Pericardium fibroblast (primary cell): ENCODE results near the gene OOSP1. TPM values are rescaled to one million over a fixed set of nuclear protein-coding genes. Genes with fewer than 3 reads are reported as not detected.

Experiments used
- total RNA-seq: library from RNA; depleted of rRNA; stranded (reverse); fragments of >200 nt; gene quantifications from 2 replicates; pipeline ENCODE4 v1.2.3, GENCODE V29; 2015

Gene OOSP1, protein sequence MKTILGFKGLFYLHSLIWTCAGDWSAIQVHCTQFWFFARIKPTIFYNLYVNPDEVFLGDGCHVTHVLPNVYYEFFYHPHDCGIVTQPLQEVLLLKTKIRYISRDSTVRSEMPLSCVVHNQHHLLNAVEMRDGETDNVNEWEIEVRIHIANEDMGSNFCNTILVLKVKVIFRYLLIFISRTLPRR
- total RNA-seq: not detected in 2 replicates

DNA sequence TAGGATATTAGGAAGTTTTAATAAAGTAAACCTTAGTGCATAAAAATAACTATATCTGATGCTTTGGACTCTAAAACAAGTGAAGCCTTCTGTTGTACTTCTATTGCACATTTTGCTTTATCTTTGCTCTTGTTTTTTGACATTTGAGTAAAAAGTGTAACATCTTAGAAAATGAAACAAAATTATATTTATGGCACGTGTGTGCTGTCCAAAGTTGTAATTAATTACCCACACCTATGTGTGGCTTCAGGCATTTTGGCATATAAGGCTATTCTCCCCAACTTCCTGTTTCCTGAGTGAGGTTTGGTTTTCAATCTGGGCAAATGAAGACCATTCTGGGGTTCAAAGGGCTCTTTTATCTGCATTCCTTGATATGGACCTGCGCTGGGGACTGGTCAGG is at the start of gene OOSP1:
Gene OOSP1 (plus strand): TSS at position 301 of the 400 bp plus-strand sequence. CDS start 23 bp downstream, at position 324.

DNA sequence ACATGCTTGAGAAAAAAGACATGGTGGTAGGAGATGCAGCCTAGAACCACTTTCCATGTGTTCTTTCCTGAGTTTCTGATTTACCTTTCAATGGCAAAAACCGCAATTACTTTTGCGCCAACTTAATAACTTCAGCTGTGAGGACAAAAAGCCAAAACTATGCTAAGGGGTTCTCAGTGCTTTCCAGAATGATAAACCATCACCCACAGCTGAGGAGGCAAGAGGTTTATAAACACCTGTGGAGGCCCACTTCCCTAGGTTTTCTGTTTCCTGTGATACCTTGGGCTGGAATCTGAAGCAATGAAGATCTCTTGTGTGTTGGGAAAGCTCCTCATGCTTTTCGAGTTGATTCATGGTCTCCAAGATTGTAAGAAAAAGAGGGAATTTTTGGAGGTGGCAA is 25.5 kb downstream of the OOSP1 start, which contains the start of gene OOSP4A:
Gene OOSP4A (plus strand): TSS at position 301 of the 400 bp plus-strand sequence. CDS start 0 bp downstream, at position 301.

Other genes with a start within 250 kb of the OOSP1 start
- not detected in 2 replicates for gene OR10V1, start 224.6 kb upstream of the OOSP1 start, total RNA-seq
- 10.1 and 21.7 TPM in 2 replicates for gene STX3, start 183.1 kb upstream of the OOSP1 start, total RNA-seq
- 37.4 and 49.9 TPM in 2 replicates for gene MRPL16, start 127.7 kb upstream of the OOSP1 start, total RNA-seq
- gene CBLIF, start 92.9 kb upstream of the OOSP1 start, total RNA-seq: not detected in 2 replicates
- not detected in 2 replicates for gene TCN1, start 71.9 kb upstream of the OOSP1 start, total RNA-seq
- gene OOSP3, start 59.6 kb upstream of the OOSP1 start, total RNA-seq: not detected in 2 replicates
- not detected in 2 replicates for gene OOSP4A, start 25.6 kb downstream of the OOSP1 start, total RNA-seq
- not detected in 2 replicates for gene OOSP4B, start 78.7 kb downstream of the OOSP1 start, total RNA-seq
- gene OOSP2, start 102.0 kb downstream of the OOSP1 start, total RNA-seq: not detected in 2 replicates
- gene MS4A3, start 118.2 kb downstream of the OOSP1 start, total RNA-seq: not detected in 2 replicates
- not detected in 2 replicates for gene MS4A2, start 150.2 kb downstream of the OOSP1 start, total RNA-seq
- not detected in 2 replicates for gene MS4A6A, start 244.7 kb downstream of the OOSP1 start, total RNA-seq